Pulmonary artery endothelial cell (primary cell): Measurements from ENCODE around the gene MEGF11. TPM values are rescaled to one million over a fixed set of nuclear protein-coding genes. Genes with fewer than 3 reads are reported as not detected.

ENCODE experiments used
- DNase-seq: peaks from one replicate; pipeline ENCODE4 v3.0.0-alpha.2; 2011; ENCODE audit warnings: low read depth, low spot score
- total RNA-seq: library from RNA; depleted of rRNA; stranded (reverse); fragments of >200 nt; gene quantifications from 2 replicates; pipeline ENCODE4 v1.2.3, GENCODE V29; 2014

MEGF11 gene
- total RNA-seq, 1 donor from 2014 or later, result under 0.01 TPM

GRCh38 chr15:66219339-66219738, 34.2 kb downstream of the MEGF11 start:
- no peak for DNase-seq

DNA sequence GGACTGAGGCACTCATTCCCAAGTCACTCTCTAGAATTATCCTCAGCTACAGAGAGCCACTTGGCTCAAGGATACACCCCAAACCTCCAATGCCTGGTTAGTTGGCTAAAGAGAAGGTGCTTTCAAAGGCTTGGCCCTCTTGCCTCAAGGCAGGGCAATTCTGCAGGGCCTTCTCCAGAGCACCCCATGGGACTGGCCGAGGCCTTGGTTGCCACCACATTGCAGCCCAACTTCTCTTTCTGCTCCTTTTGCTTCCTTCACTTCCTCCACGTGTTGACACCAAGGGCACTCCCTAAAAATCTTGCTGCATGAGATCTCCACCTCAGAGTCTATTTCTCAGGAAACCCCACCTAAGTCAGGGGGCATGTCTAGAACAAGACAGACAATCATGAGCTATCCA, 36.7 kb downstream of the MEGF11 start:
- DNase-seq, result no peak

GRCh38 chr15:66215811-66216210, 37.7 kb downstream of the MEGF11 start:
- no peak for DNase-seq

- DNase-seq, result no peak
Measured at GRCh38 chr15:66214246-66214645, 39.3 kb downstream of the MEGF11 start.

- DNase-seq, result no peak
Measured at GRCh38 chr15:66212563-66212921, 41.0 kb downstream of the MEGF11 start.

- no peak for DNase-seq
Measured at GRCh38 chr15:66211670-66212562, 41.6 kb downstream of the MEGF11 start.

GRCh38 chr15:66210684-66211083, 42.9 kb downstream of the MEGF11 start:
- no peak for DNase-seq

GRCh38 chr15:66198757-66199156, 54.8 kb downstream of the MEGF11 start:
- DNase-seq, result no peak

DNA sequence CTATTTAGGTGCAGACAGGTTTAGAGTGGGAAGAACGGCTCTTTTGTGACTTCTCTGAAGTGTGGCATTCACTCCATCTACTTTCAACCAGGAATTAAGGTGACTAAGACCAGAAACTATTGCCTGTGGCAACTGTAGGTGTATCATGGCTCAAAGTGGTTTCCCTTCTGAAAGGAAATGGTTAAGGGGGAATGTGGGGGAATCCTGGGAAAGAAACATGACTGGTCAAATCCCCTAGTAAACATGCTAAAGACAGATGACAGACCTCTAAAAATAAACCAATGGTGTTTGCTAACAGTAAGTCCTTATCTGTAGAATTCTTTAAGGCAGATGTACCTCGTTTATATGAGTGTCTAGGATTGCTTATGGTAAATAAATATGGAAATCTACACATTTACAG, 56.9 kb downstream of the MEGF11 start:
- DNase-seq, result no peak

DNA sequence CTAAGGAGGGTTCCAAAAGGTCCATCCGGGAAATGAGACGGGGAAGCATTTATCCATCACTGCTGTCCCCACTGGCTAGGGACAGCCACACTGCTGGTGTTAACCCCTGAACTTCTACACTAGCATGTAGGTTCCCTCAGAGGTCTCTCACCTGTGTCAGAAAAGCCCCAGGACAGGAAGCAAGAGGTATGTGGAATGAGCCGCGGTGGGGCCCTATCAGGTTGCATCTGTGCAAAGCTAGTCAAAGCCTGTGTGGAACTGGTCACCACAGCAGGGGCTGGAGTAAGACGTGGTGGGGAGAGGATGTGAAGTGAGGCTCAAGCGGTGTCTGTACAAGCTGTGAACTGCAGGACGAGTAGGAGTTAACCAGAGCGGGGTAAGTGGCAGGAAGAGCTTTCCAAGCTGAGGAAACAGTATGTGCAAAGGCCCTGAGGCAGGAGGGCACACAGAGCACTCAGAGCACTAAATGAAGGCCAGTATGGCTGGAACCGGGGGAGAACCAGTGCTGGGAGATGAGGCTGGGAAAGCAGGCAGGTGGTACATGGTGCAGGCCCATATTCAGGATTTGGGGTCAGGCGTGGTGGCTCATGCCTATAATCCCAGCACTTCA, 57.8 kb downstream of the MEGF11 start:
- no peak for DNase-seq

- DNase-seq, result no peak
Measured at GRCh38 chr15:66193066-66193465, 60.5 kb downstream of the MEGF11 start.

GRCh38 chr15:66190746-66191145, 62.8 kb downstream of the MEGF11 start:
- DNase-seq, result no peak

DNA sequence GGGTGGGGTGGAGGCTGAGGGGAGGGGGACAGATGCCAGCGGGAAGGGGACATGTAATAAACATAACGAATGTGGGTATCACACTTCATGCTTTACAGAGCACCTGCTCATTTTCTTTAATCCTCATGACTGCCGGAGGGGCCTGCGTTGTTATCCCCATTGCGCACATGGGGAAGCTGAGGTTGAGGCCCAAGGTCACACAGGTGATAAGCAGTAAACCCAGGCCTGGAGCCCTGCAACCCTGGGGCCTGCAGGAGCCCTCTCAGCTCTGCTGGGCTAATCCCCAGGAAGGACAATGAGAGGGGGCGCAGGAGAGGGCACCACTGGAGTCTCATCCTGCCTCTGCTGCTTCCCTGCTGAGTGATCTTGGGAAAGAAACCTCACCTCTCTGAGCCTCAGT, 64.3 kb downstream of the MEGF11 start:
- no peak for DNase-seq

DNA sequence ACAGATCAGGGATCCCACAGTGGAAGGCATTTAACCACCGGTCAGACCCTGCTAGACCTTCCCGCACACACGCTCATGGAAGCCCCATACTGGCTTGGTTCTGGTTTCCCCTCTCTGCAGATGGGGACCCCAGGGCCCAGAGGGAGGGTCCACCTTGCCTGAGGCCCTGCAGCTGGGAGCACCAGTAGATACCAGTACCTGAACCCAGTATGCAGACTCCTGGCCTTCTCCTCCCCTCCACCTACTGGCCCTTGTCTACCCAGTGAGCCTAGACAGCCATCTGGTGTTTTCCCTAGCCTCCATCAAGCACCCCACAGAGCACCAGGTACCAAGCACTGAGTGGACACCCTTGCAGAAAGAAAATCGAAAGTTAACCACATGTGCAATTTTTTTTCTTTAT, 65.1 kb downstream of the MEGF11 start:
- DNase-seq, result no peak

- no peak for DNase-seq
Measured at GRCh38 chr15:66187271-66187670, 66.3 kb downstream of the MEGF11 start.

DNA sequence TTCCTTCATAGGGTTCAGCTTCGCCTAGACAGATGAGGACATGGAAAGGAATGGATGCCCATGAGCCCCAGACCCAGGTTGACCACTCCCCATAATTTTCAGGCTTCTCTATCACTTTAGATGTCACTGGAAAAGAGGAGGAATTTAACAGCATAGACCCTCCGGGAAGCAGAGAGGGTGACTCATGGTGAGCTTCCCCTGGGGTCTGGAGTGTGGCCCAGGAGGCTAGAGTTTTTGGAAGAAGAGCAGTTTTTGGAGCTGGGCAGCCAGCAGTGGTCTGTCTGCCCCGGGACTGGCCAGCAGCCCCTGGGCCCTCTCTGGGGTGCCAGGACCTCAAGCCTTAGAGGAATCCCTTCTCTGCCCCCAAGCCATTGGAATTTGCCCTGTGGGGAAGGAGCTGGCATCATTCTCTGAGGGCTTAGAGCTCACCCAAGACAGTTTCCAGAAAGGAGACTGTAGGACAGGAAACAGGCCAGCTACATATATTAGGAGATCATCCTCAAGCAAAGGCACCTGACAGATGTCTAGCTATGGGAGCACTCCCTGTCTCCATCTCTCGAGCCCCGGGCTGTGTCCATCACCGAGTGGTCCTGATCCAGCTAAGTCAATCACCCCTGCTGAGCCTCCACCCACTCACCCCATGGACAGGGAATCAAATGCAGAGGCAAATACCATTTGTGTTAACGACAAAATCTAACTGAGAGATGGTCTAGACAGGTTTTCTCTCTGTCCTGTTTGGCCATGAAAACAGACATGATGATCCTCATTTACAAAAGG, 67.3 kb downstream of the MEGF11 start:
- DNase-seq, result no peak

- DNase-seq, result no peak
Measured at GRCh38 chr15:66184936-66185790, 68.4 kb downstream of the MEGF11 start.

DNA sequence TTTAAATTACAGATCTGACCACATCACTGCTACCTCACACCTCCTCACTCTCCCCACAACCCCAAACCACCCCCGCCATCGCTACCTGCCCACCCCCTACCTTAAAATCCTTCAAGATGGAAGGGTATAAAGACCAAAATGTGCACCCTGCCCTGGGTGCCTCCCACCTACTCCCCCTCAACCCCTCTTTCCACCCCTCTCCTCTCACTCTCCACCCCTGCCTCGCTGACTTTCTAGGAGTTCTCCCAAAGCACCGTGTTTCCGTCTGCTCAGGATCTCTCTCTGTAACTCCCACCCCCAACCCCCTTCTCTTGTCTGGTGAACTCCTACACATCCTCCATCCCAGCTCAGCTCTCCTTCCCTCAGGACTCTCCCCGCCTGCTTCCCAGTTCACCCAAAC, 69.1 kb downstream of the MEGF11 start:
- DNase-seq, result no peak

- no peak for DNase-seq
Measured at GRCh38 chr15:66180531-66181097, 72.9 kb downstream of the MEGF11 start.

DNA sequence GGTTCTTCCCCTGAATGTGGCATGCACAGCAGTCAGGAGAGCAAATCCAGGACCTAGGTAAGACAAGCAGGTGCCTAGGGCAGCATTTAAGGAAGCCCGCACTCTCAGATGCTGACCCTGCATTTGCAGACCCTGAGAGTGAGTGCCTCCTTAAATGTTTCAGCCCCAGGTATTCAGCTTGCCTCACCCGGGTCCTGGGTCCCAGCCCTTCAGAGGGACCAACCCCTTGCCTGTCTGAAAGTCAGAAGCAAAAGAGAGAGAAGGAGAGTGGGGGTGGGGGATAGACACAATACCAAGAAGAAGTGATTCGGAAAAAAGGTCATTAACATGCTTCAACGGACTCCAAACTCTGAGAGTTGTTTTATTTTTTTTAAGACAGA, 75.0 kb downstream of the MEGF11 start:
- no peak for DNase-seq
